Measurements from ENCODE around the gene RYR1. TPM values are rescaled to one million over a fixed set of nuclear protein-coding genes. Genes with fewer than 3 reads are reported as not detected.

The RYR1 gene
- total and polyA plus RNA-seq, 2 donors (not counting 1 experiment from before 2014, with no cell fraction given) = 0.43 to 3.8 TPM

- H3K79me2 ChIP-seq (ENCODE audit: control insufficient read depth, insufficient read depth, low read length) = no peaks in the 10 kb centered on the region
- ATAC-seq (ENCODE audit: low read depth) (peak; percentile 65), DNase-seq (peak; percentile 84)
- intact Hi-C loops (cut with micrococcal nuclease) = loop anchor here (1.0 to 5.0 kb wide), 4 partner anchors 13 to 230 kb away; partner anchors contain the start of genes EIF3K, FAM98C, MAP4K1 and PSMD8
- no peak within 1 kb of the TSS for H3K27ac ChIP-seq (ENCODE audit: low read length in 2 of 2)
- Mint-ChIP-seq H3K27ac (peak within 1 kb of the TSS; percentile 75), H3K4me3 (peak within 1 kb of the TSS; percentile 97), H3K27me3 (peaks cover 27% of the 10 kb centered on the region), H3K4me1 (peaks cover 31% of the 10 kb centered on the region), H3K9me3 (ENCODE audit: insufficient read depth) (no peaks in the 10 kb centered on the region)
- POLR2A ChIA-PET = interaction anchor here (0.8 to 2.5 kb wide), 5 partner anchors 11 to 26 kb away, joined by 3 to 11 read pairs (median 5); partner anchors contain the start of genes FAM98C and PSMD8
- CTCF ChIA-PET = interaction anchor here (0.7 to 2.3 kb wide), 4 partner anchors 9 to 52 kb away, joined by 3 to 20 read pairs (median 4); partner anchors contain the start of genes CATSPERG and FAM98C
- H3K4me2 ChIP-seq (replicated peaks; ENCODE audit: low read depth, low read length, poor library complexity, severe bottlenecking) = peak within 1 kb of the TSS; percentile 97
- peak within 1 kb of the TSS; percentile 11 to 77 (median 41) for H3K4me3 ChIP-seq (ENCODE audit: control extremely low read depth in 1 of 5, extremely low read depth in 1 of 5, insufficient read depth in 1 of 5, low read depth in 2 of 5, low read length in 4 of 5)
- TF ChIP-seq EZH2 (IDR thresholded peaks at IDR 0.05; ENCODE audit: borderline replicate concordance, insufficient read depth, low read depth, low read length, poor library complexity, severe bottlenecking) = no peak
- TF ChIP-seq, protein P1, sequence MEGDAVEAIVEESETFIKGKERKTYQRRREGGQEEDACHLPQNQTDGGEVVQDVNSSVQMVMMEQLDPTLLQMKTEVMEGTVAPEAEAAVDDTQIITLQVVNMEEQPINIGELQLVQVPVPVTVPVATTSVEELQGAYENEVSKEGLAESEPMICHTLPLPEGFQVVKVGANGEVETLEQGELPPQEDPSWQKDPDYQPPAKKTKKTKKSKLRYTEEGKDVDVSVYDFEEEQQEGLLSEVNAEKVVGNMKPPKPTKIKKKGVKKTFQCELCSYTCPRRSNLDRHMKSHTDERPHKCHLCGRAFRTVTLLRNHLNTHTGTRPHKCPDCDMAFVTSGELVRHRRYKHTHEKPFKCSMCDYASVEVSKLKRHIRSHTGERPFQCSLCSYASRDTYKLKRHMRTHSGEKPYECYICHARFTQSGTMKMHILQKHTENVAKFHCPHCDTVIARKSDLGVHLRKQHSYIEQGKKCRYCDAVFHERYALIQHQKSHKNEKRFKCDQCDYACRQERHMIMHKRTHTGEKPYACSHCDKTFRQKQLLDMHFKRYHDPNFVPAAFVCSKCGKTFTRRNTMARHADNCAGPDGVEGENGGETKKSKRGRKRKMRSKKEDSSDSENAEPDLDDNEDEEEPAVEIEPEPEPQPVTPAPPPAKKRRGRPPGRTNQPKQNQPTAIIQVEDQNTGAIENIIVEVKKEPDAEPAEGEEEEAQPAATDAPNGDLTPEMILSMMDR (IDR thresholded peaks at IDR 0.05) = no peak
- H4K20me1 ChIP-seq (ENCODE audit: control insufficient read depth, insufficient read depth, low read length, poor library complexity, severe bottlenecking) = peaks cover 53% of the 10 kb centered on the region
- peaks cover 36% of the 10 kb centered on the region in 2 donors for H3K4me1 ChIP-seq (ENCODE audit: control insufficient read depth in 2 of 2, insufficient read depth in 2 of 2, low read length in 2 of 2)
- peak within 1 kb of the TSS; percentile 53 for H2AFZ ChIP-seq (ENCODE audit: insufficient read depth, low read depth, low read length, poor library complexity, severe bottlenecking)
- peaks cover 0 to 49% (median 21%) of the 10 kb centered on the region in 4 experiments for H3K27me3 ChIP-seq (replicated peaks in 1 of 4; ENCODE audit: control extremely low read depth in 1 of 4, control insufficient read depth in 3 of 4, insufficient read depth in 4 of 4, low read length in 3 of 4)
- peaks cover 0 to 22% of the 10 kb centered on the region in 2 experiments for H3K36me3 ChIP-seq (replicated peaks in 1 of 2; ENCODE audit: control extremely low read depth in 1 of 2, control insufficient read depth in 1 of 2, extremely low read depth in 1 of 2, insufficient read depth in 2 of 2, low read length in 1 of 2)
- H3K9ac ChIP-seq (ENCODE audit: low read length) = peak within 1 kb of the TSS; percentile 69
- H3K9me3 ChIP-seq (ENCODE audit: control extremely low read depth in 1 of 3, control insufficient read depth in 2 of 3, insufficient read depth in 1 of 3, low read length in 2 of 3) = peaks cover 0 to 30% (median 0%) of the 10 kb centered on the region in 3 donors
- WGBS (ENCODE audit: insufficient coverage) = under 1% methylated on average over 47 of the region's 51 CpGs
These were observed 45.7 kb upstream of the RYR1 start, which contains the start of gene GGN for GRCh38 chr19:38387550-38388348. Gene GGN, minus strand, starts transcription at chr19:38388034. Its CDS starts 773 bp downstream, at chr19:38387261.

Data from B cell (primary cell).